ENCODE data around the gene ACVR1B. TPM values are rescaled to one million over a fixed set of nuclear protein-coding genes. Genes with fewer than 3 reads are reported as not detected.

The ACVR1B gene
- total RNA-seq, 6 experiments from 2014 or later, result 14.1 to 28.0 (median 25.0) TPM

- 50% methylated on average over 7 of the region's 13 CpGs for WGBS (ENCODE audit: insufficient coverage, low coverage, low lambda C conversion rate, missing lambda C conversion rate)
- H3K27me3 ChIP-seq, result no peaks in the 10 kb centered on the region
- no peaks in the 10 kb centered on the region for H3K36me3 ChIP-seq
- no peak for ATAC-seq
- intact Hi-C loops (cut with DNase I), result no loop called here
- TF ChIP-seq CTCF (IDR thresholded peaks at IDR 0.05) (no peak), POLR2A (IDR thresholded peaks at IDR 0.05) (no peak)
- no peaks in the 10 kb centered on the region for H3K9me3 ChIP-seq
- no peak overlapping the region for H3K4me3 ChIP-seq
- DNase-seq, result no peak
- peaks cover 0 to 9% (median 0%) of the 10 kb centered on the region in 4 donors for H3K4me1 ChIP-seq
- no peak overlapping the region for H3K27ac ChIP-seq
These were observed 67.7 kb downstream of the ACVR1B start for GRCh38 chr12:52019113-52019770.

GRCh38 chr12:52020539-52021336 is 69.2 kb downstream of the ACVR1B start:
- Histone ChIP-seq H3K27ac (no peak overlapping the region), H3K4me3 (no peak overlapping the region), H3K9me3 (no peaks in the 10 kb centered on the region), H3K36me3 (no peaks in the 10 kb centered on the region), H3K4me1 (peaks cover 0 to 17% (median 0%) of the 10 kb centered on the region in 4 donors), H3K27me3 (no peaks in the 10 kb centered on the region)
- TF ChIP-seq POLR2A (IDR thresholded peaks at IDR 0.05) (no peak), CTCF (IDR thresholded peaks at IDR 0.05) (peak; percentile 48 to 65 (median 52))
- WGBS (ENCODE audit: insufficient coverage, low coverage, low lambda C conversion rate, missing lambda C conversion rate), result 29% methylated on average over 8 of the region's 9 CpGs
- ATAC-seq, result peak; percentile 23 to 33 (median 26)
- peak in 1 of 3 donors; percentile 56 for DNase-seq
- intact Hi-C loops (cut with DNase I), result no loop called here

- H3K9me3 ChIP-seq, result no peaks in the 10 kb centered on the region
- no peaks in the 10 kb centered on the region for H3K27me3 ChIP-seq
- peak overlapping the region; percentile 42 to 51 (median 47) for H3K4me3 ChIP-seq
- TF ChIP-seq POLR2A (IDR thresholded peaks at IDR 0.05) (no peak), CTCF (IDR thresholded peaks at IDR 0.05) (no peak)
- intact Hi-C loops (cut with DNase I), result no loop called here
- ATAC-seq, result peak in 2 of 4 donors; percentile 0 to 2
- no peaks in the 10 kb centered on the region for H3K36me3 ChIP-seq
- H3K27ac ChIP-seq, result peak overlapping the region in 1 of 3 donors; percentile 43
- DNase-seq, result no peak
- 18% methylated on average over 9 of the region's 14 CpGs for WGBS (ENCODE audit: insufficient coverage, low coverage, low lambda C conversion rate, missing lambda C conversion rate)
- H3K4me1 ChIP-seq, result peaks cover 0 to 21% (median 0%) of the 10 kb centered on the region in 4 donors
These were observed 71.3 kb downstream of the ACVR1B start for GRCh38 chr12:52022841-52023181.

- Histone ChIP-seq H3K4me3 (peak overlapping the region; percentile 42 to 51 (median 47)), H3K4me1 (peaks cover 0 to 21% (median 0%) of the 10 kb centered on the region in 4 donors), H3K36me3 (no peaks in the 10 kb centered on the region), H3K27ac (peak overlapping the region in 1 of 3 donors; percentile 43), H3K27me3 (no peaks in the 10 kb centered on the region), H3K9me3 (no peaks in the 10 kb centered on the region)
- peak; percentile 87 to 93 (median 92) for DNase-seq
- ATAC-seq, result peak; percentile 67 to 81 (median 76)
- intact Hi-C loops (cut with DNase I), result no loop called here
- WGBS (ENCODE audit: insufficient coverage, low coverage, low lambda C conversion rate, missing lambda C conversion rate), result 1% methylated on average over 15 of the region's 70 CpGs
- TF ChIP-seq POLR2A (IDR thresholded peaks at IDR 0.05) (no peak), CTCF (IDR thresholded peaks at IDR 0.05) (peak; percentile 92 to 98 (median 95))
These were observed 71.9 kb downstream of the ACVR1B start for GRCh38 chr12:52023182-52023975.
